ENCODE data around the gene MYMK. TPM values are rescaled to one million over a fixed set of nuclear protein-coding genes. Genes with fewer than 3 reads are reported as not detected.

The MYMK gene
- total RNA-seq, 2 donors from 2014 or later: not detected

DNA sequence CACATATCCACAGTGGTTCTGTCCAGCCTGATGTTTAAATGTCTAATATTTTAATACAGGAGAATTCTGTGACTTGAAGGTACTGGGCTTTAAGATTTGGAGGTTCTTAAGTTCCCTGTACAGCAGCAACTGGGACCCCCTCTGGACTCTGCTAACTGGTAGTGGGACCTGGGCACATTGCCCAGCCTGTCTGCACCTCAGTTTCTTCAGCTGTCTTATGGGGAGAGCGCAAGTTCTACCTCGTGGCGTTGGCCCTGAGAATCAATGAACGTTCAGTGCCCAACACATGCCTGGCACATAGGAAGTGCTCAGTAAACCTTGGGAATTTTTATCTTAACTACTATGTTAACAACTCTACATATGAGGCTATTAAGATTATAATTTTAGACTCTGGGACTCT, 47.3 kb downstream of the MYMK start:
- Histone ChIP-seq H3K9ac (ENCODE audit: extremely low read depth, low read length, poor library complexity, severe bottlenecking) (no peak overlapping the region), H3K36me3 (ENCODE audit: control insufficient read depth, insufficient read depth, low read length) (peaks cover 6% of the 10 kb centered on the region), H3K27ac (ENCODE audit: low read depth, low read length) (no peak overlapping the region), H3K9me3 (ENCODE audit: control insufficient read depth, low read length) (no peaks in the 10 kb centered on the region), H3K27me3 (ENCODE audit: control insufficient read depth, insufficient read depth, low read length, poor library complexity, severe bottlenecking) (peaks cover 9% of the 10 kb centered on the region), H3K4me1 (ENCODE audit: control insufficient read depth, insufficient read depth, low read length) (peaks cover 9% of the 10 kb centered on the region), H3K4me3 (ENCODE audit: low read length) (no peak overlapping the region)
- 60 to 82% methylated on average over 3 to 4 of the region's 4 CpGs for WGBS, 2 experiments (ENCODE audit: insufficient coverage in 1 of 2, insufficient read length in 1 of 2)
- Mint-ChIP-seq H3K9me3 (no peaks in the 10 kb centered on the region), H3K27me3 (ENCODE audit: insufficient read depth) (peaks cover 15% of the 10 kb centered on the region), H3K4me1 (peaks cover 3% of the 10 kb centered on the region), H3K36me3 (ENCODE audit: low read depth) (peaks cover 10% of the 10 kb centered on the region), H3K27ac (no peak overlapping the region), H3K4me3 (no peak overlapping the region)
- TF ChIP-seq, protein P1, sequence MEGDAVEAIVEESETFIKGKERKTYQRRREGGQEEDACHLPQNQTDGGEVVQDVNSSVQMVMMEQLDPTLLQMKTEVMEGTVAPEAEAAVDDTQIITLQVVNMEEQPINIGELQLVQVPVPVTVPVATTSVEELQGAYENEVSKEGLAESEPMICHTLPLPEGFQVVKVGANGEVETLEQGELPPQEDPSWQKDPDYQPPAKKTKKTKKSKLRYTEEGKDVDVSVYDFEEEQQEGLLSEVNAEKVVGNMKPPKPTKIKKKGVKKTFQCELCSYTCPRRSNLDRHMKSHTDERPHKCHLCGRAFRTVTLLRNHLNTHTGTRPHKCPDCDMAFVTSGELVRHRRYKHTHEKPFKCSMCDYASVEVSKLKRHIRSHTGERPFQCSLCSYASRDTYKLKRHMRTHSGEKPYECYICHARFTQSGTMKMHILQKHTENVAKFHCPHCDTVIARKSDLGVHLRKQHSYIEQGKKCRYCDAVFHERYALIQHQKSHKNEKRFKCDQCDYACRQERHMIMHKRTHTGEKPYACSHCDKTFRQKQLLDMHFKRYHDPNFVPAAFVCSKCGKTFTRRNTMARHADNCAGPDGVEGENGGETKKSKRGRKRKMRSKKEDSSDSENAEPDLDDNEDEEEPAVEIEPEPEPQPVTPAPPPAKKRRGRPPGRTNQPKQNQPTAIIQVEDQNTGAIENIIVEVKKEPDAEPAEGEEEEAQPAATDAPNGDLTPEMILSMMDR (conservative IDR thresholded peaks at IDR 0.05): no peak
- DNase-seq: no peak

DNA sequence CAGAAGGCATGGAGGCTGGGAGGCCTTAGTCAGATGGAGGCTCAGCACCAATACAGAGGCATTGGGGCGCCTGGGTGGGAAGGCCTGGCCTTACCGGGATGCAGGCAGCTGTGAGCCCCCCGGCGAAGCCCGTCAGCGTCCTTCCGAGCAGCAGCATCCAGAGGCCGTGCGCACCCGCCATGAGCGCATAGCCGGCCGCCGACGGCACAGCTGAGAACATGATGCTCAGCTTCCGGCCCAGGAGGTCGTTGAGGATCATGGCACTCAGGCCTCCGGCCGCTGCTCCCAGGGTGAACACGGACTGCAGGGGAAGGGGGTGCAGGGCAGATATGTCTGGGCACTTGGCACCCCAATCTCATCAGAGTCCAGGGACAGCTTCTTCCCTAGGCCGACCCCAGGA, 47.8 kb downstream of the MYMK start:
- Histone ChIP-seq H3K27ac (ENCODE audit: low read depth, low read length) (no peak overlapping the region), H3K4me1 (ENCODE audit: control insufficient read depth, insufficient read depth, low read length) (peaks cover 9% of the 10 kb centered on the region), H3K9me3 (ENCODE audit: control insufficient read depth, low read length) (no peaks in the 10 kb centered on the region), H3K9ac (ENCODE audit: extremely low read depth, low read length, poor library complexity, severe bottlenecking) (no peak overlapping the region), H3K27me3 (ENCODE audit: control insufficient read depth, insufficient read depth, low read length, poor library complexity, severe bottlenecking) (peaks cover 9% of the 10 kb centered on the region), H3K4me3 (ENCODE audit: low read length) (no peak overlapping the region), H3K36me3 (ENCODE audit: control insufficient read depth, insufficient read depth, low read length) (peaks cover 6% of the 10 kb centered on the region)
- no peak overlapping the region for H3K27ac Mint-ChIP-seq
- WGBS, 2 experiments (ENCODE audit: insufficient coverage in 1 of 2, insufficient read length in 1 of 2): 93 to 97% methylated on average over 21 of the region's 21 CpGs
- H3K4me1 Mint-ChIP-seq: peaks cover 3% of the 10 kb centered on the region
- H3K9me3 Mint-ChIP-seq: no peaks in the 10 kb centered on the region
- H3K4me3 Mint-ChIP-seq: no peak overlapping the region
- H3K36me3 Mint-ChIP-seq (ENCODE audit: low read depth): peaks cover 10% of the 10 kb centered on the region
- no peak for DNase-seq
- TF ChIP-seq, protein P1 (conservative IDR thresholded peaks at IDR 0.05): no peak
- peaks cover 11% of the 10 kb centered on the region for H3K27me3 Mint-ChIP-seq (ENCODE audit: insufficient read depth)

DNA sequence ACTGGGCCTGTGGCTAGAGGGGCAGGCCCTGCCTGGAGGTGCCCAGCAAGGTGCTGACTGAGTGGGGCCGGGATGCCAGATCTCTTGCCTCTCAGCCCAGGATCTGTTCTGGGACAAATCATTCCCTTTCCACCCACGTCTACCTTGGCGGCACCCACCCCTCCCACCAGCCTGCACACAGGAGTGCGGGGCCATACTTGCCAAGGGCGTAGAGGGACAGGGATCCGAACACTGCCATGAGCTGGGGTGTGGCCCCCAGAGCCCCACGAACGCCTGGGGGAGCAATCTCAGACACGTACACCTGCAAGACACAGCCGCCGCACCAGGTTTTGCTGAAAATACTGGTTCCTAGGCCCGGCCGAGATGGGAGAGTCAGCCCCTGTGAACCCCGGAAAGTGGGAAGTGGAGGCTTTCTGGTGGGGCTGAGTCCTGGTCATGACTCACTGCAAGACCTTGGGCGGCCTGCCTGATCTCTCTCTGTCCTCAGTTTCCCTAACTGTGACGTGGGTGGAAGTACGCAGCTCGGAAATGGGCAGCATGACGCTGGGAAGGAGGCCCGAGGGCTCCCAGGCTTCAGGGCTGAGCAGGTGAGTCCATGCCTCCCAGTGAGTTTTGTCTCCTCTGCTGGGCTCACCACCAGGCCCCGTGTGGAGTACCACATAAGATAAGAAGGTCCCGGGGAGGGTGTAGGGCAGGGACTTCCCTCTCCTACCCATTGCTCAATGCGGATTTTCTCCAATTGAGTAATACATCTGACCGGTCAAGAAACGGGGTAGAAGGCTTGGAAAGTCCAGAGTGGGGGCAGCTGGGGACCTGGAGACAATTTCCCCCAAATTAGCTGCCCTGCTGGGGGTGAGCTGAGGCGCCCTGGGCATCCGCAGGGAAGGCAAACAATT, 48.5 kb downstream of the MYMK start:
- H3K9me3 ChIP-seq (ENCODE audit: control insufficient read depth, low read length): no peaks in the 10 kb centered on the region
- Mint-ChIP-seq H3K27me3 (ENCODE audit: insufficient read depth) (peaks cover 8% of the 10 kb centered on the region), H3K4me3 (no peak overlapping the region), H3K4me1 (peaks cover 3% of the 10 kb centered on the region), H3K36me3 (ENCODE audit: low read depth) (peaks cover 10% of the 10 kb centered on the region), H3K9me3 (no peaks in the 10 kb centered on the region), H3K27ac (no peak overlapping the region)
- TF ChIP-seq, protein P1 (conservative IDR thresholded peaks at IDR 0.05): no peak
- H3K4me3 ChIP-seq (ENCODE audit: low read length): no peak overlapping the region
- peaks cover 9% of the 10 kb centered on the region for H3K27me3 ChIP-seq (ENCODE audit: control insufficient read depth, insufficient read depth, low read length, poor library complexity, severe bottlenecking)
- H3K27ac ChIP-seq (ENCODE audit: low read depth, low read length): no peak overlapping the region
- H3K9ac ChIP-seq (ENCODE audit: extremely low read depth, low read length, poor library complexity, severe bottlenecking): no peak overlapping the region
- no peak for DNase-seq
- peaks cover 6% of the 10 kb centered on the region for H3K36me3 ChIP-seq (ENCODE audit: control insufficient read depth, insufficient read depth, low read length)
- H3K4me1 ChIP-seq (ENCODE audit: control insufficient read depth, insufficient read depth, low read length): peaks cover 9% of the 10 kb centered on the region
- 95% methylated on average over 20 to 27 of the region's 27 CpGs for WGBS, 2 experiments (ENCODE audit: insufficient coverage in 1 of 2, insufficient read length in 1 of 2)
